Fibroblast of skin of right quadriceps (primary cell): ENCODE measurements around the gene IMMP2L.

Experiments
- DNase-seq: peaks from one replicate; pipeline ENCODE4 v3.0.0-alpha.2; 2013

The IMMP2L gene

DNA sequence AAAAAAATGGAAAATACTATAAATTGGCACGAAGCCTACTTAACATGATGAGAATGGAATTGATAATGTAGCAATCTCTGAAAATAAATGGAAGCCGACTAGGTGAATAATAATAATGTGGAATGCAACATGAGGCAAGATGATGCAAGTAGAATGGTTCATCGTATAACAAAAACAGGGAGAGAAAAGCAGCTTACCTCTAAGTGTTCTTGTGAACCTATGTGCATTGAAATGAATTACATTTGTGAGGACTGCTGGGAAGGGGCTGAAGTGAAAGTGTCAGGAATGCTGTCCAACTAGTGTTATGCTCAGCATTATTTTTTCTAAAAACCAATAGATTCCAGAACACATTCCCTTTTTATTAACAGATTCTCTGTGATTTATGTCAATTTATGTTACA is 912.0 kb downstream of the IMMP2L start:
- no peak for DNase-seq

DNA sequence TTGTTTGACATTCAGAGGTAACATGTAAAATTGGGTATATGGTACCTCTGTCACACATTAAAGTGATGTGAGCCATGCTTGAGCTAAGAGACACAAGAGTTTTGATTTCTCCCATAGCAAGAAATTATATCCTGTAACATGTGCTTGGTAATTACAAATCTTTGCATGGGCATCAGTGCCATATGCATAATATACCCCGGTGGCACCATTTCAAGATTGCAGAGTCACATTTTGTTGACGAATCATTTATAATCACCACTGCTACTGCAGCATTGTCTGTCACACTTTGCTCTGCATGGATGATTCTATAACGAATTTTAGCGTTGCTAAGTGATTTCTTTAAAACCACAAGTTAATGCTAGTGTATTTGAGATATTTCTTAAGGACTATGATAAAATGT is 915.0 kb downstream of the IMMP2L start:
- no peak for DNase-seq

DNA sequence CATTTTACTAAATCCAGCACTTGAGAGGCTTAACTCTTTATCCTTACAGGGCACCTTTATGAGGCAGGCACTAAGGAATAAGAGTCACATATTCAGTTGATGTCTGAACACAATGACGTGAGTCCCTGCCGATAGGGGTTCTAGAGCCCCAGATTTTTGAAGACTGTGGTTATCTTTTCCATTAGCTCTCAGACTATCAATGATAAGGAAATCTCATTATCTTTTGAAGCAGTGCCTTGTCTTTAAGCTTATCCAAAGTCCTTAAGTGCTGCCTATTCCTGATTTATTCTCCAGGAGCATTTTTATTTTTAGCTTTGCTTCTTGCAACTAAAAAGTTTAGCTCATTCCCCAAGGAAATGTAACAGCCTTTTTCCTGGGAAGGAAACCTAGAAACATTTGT is 915.5 kb downstream of the IMMP2L start:
- DNase-seq: no peak

DNA sequence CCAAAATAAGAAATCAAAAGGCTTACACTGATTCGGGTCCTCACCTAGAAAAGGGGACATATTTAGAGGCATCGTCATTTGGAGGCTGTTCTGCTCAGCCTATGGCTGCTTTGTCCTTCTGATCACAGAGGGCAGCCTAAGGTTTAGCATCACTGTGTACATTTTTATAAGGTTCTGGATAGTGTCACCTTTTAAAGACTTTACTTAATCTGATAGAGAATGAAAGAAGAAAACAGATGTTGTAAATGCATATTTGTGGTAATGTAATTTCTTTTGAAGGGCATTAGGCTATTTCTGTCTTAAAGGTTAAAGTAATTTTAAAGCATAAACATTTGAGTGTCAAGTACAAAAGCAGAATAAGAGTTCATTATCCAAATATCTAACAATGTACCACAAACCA is 916.7 kb downstream of the IMMP2L start:
- DNase-seq: no peak

DNA sequence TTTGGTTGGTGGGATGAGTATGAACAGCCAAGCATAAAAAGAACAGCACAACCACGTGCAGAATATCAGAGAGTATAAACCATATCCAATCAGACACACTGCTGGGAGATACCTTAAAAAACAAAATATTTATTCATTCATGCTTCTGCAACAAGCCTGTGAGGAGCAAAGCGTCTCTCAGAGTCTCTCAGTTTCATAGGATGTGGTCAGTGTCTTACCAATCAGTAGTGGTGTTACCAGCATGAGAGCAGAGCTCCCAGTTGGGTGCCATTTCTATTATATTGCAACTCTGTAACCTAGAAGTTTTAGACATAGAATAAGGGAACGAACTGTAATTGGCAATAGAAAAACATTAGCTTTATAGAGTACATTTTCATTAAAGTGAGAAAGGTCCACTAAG is 917.2 kb downstream of the IMMP2L start:
- DNase-seq: no peak

DNA sequence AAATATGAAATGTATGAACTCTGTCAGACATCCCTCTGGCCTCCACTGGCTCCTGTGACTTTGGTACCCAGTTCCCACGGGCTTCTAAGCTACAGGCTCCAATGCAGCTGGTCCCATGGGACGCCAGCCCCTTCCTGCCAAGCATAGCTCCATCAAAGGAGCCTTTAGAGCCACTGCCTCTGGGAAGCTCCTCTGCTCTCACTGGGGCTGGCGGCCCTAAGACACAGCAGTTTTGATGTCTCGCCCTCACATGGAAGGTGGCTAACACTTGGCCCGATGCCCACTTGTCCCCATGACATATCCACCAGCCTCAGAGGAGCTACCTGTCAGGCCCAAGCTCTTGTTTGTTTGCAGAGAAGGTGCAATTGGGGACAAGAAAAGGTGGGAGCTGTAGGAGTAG is 925.0 kb downstream of the IMMP2L start:
- no peak for DNase-seq

DNA sequence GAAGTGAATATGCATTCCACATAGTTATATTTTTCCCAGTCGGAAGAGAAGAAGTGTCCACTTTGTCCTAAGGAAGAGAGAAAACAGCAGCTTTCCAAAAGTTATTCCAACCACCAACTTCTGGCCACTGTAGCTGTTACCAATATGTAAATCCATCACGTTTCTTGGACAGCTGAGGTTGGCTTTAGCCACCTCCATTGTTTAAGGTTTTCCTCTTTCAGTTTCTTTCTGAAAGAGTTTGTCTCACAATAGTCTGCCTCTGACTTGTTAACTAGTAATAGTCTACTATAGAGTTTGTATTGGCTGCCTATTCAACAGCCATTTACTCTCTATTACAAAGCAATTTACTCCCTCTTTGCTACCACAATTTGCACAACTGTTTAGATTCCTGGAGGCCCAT is 929.0 kb downstream of the IMMP2L start:
- DNase-seq: no peak

DNA sequence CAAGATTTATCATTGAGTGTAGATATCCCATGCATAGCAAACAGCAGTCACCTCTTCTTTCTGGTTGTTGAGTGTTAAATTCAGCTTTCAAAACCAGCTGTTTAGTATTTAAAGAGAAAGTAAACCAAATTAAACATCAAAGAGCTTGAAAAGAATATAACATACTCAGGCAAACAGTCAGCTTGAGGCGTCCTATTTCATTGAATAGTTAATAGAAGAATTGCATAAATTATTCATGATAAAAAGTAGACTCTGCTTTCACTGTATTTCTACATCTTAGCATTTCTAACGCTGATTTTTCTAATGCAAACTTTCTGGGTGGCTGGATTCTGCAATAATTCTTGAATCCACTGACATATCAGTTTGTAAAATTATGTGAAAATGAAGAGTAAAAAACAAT is 935.9 kb downstream of the IMMP2L start:
- DNase-seq: no peak

DNA sequence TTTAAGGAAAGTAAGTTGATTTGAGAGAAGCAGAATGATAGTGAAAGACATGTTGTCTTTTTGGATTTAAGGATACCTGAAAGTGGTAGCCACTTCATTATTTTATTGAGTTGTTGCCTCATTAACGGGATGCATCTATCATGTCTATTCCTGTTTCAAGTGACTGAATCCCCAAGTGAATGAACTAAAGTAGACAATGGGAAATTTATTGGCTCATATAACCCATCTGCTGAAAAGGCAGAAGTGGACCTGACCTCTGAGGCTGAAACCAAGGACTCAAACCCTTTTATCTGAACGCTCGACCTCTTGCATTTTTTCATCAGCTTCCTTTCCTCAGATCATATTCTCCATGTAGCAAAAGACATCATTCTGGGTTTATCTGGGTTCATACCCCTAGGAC is 937.0 kb downstream of the IMMP2L start:
- DNase-seq: no peak

DNA sequence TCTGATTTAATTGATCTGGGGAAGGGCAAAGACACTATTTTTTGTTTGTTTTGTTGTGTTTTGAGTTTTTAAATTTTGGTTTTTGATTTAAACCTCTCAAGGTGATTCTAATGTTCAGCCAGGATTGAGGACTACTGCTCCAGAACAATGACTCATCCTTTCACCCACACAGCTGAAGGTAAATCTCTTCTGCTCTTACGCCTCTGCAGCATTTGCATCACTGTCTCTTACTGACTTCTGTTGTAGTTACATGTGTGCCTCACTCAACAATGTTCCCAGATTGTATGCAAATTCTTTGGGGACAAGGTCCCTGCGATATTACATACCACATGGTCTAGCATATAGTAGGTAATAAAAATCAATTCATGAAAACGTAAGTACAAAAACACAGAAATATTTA is 938.9 kb downstream of the IMMP2L start:
- no peak for DNase-seq

DNA sequence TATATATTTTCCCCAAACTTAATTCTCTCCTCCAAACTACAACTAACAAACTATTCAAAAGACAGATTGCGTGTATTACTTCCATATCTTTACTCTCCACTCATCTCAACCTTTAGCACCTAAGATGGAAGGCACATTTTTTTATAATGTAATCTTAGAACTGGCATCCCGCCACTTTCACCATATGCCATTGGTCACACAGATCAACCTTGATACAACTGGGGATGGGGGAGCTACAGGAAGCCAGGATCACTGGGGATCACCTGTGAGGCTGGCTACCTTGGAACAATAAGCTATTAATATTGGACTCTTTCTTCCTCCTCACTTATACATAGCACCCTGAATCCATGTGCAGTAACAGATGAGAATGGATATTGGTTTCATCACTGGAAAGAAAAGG is 941.0 kb downstream of the IMMP2L start:
- no peak for DNase-seq

DNA sequence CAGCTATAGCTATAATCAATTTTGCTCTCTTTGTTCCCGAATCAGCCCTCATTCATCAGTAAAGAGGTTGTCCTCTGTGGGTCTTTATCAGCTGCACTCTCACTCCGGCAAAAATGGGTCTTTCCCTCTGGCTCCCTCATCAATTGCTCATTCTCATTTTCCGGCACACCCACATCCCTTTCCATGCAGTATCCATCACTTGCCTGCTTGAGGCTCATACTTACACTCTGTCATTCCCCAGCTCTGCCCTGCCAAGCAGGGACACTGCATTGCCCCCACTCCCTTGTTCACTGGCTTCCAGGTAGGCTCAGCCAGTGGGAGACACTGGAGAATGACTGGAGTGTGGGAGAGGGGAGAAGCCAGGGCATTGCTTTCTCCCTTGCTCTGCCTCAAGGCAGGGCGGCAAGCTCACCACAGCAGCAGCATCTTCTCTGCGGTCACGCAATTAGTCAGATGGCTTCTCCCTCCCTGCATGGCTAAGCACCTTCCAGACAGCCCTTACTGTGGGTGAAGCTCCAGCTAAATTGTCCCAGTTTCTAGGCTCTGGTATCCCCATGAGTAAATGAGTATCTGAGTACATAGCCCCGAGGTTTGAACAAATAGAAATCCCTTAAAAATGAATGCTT is 942.1 kb downstream of the IMMP2L start:
- no peak for DNase-seq
